ENCODE measurements around the gene TRPM8. TPM values are rescaled to one million over a fixed set of nuclear protein-coding genes. Genes with fewer than 3 reads are reported as not detected.

TRPM8 gene
- total RNA-seq, 1 donor from 2014 or later = not detected

GRCh38 chr2:233942731-233943130, 25.6 kb downstream of the TRPM8 start:
- no peak for TF ChIP-seq CTCF (IDR thresholded peaks at IDR 0.05)
- H3K9me3 Mint-ChIP-seq (ENCODE audit: unreplicated experiment) = peaks cover 8% of the 10 kb centered on the region
- DNase-seq (ENCODE audit: extremely low spot score, unreplicated experiment) = no peak
- H3K4me1 Mint-ChIP-seq (ENCODE audit: unreplicated experiment) = no peaks in the 10 kb centered on the region
- H3K27me3 Mint-ChIP-seq (ENCODE audit: unreplicated experiment) = peaks cover 52% of the 10 kb centered on the region
- peaks cover 2% of the 10 kb centered on the region for H3K36me3 Mint-ChIP-seq (ENCODE audit: unreplicated experiment)
- H3K27ac Mint-ChIP-seq (ENCODE audit: unreplicated experiment) = no peak overlapping the region
- no peak overlapping the region for H3K4me3 Mint-ChIP-seq (ENCODE audit: unreplicated experiment)

- Mint-ChIP-seq H3K9me3 (ENCODE audit: unreplicated experiment) (peaks cover 8% of the 10 kb centered on the region), H3K27ac (ENCODE audit: unreplicated experiment) (no peak overlapping the region), H3K4me3 (ENCODE audit: unreplicated experiment) (no peak overlapping the region), H3K4me1 (ENCODE audit: unreplicated experiment) (no peaks in the 10 kb centered on the region), H3K27me3 (ENCODE audit: unreplicated experiment) (peaks cover 57% of the 10 kb centered on the region), H3K36me3 (ENCODE audit: unreplicated experiment) (peaks cover 2% of the 10 kb centered on the region)
- DNase-seq (ENCODE audit: extremely low spot score, unreplicated experiment) = no peak
- TF ChIP-seq CTCF (IDR thresholded peaks at IDR 0.05) = no peak
These were observed 27.1 kb downstream of the TRPM8 start for GRCh38 chr2:233944269-233944668.

GRCh38 chr2:233944722-233945121, 27.5 kb downstream of the TRPM8 start:
- Mint-ChIP-seq H3K27ac (ENCODE audit: unreplicated experiment) (no peak overlapping the region), H3K4me3 (ENCODE audit: unreplicated experiment) (no peak overlapping the region), H3K4me1 (ENCODE audit: unreplicated experiment) (no peaks in the 10 kb centered on the region), H3K27me3 (ENCODE audit: unreplicated experiment) (peaks cover 57% of the 10 kb centered on the region), H3K9me3 (ENCODE audit: unreplicated experiment) (peaks cover 8% of the 10 kb centered on the region), H3K36me3 (ENCODE audit: unreplicated experiment) (peaks cover 2% of the 10 kb centered on the region)
- no peak for TF ChIP-seq CTCF (IDR thresholded peaks at IDR 0.05)
- no peak for DNase-seq (ENCODE audit: extremely low spot score, unreplicated experiment)

GRCh38 chr2:233945146-233945545, 28.0 kb downstream of the TRPM8 start:
- Mint-ChIP-seq H3K4me3 (ENCODE audit: unreplicated experiment) (no peak overlapping the region), H3K4me1 (ENCODE audit: unreplicated experiment) (no peaks in the 10 kb centered on the region), H3K27ac (ENCODE audit: unreplicated experiment) (no peak overlapping the region), H3K27me3 (ENCODE audit: unreplicated experiment) (peaks cover 57% of the 10 kb centered on the region), H3K9me3 (ENCODE audit: unreplicated experiment) (peaks cover 8% of the 10 kb centered on the region), H3K36me3 (ENCODE audit: unreplicated experiment) (peaks cover 2% of the 10 kb centered on the region)
- DNase-seq (ENCODE audit: extremely low spot score, unreplicated experiment) = no peak
- no peak for TF ChIP-seq CTCF (IDR thresholded peaks at IDR 0.05)

GRCh38 chr2:233950078-233950825, 33.1 kb downstream of the TRPM8 start:
- H3K36me3 Mint-ChIP-seq (ENCODE audit: unreplicated experiment) = peaks cover 2% of the 10 kb centered on the region
- peak; percentile 67 for DNase-seq (ENCODE audit: extremely low spot score, unreplicated experiment)
- H3K9me3 Mint-ChIP-seq (ENCODE audit: unreplicated experiment) = no peaks in the 10 kb centered on the region
- TF ChIP-seq CTCF (IDR thresholded peaks at IDR 0.05) = no peak
- peaks cover 82% of the 10 kb centered on the region for H3K27me3 Mint-ChIP-seq (ENCODE audit: unreplicated experiment)
- peaks cover 3% of the 10 kb centered on the region for H3K4me1 Mint-ChIP-seq (ENCODE audit: unreplicated experiment)
- H3K4me3 Mint-ChIP-seq (ENCODE audit: unreplicated experiment) = no peak overlapping the region
- H3K27ac Mint-ChIP-seq (ENCODE audit: unreplicated experiment) = no peak overlapping the region

Data from osteocyte (in vitro differentiated cells).